ENCODE measurements around the gene IZUMO3.
"Not testable (repeated sequence)": the region's sequence is repeated elsewhere in the genome, so short reads cannot be mapped to it uniquely, and the experiment has no call there.

IZUMO3 gene, protein sequence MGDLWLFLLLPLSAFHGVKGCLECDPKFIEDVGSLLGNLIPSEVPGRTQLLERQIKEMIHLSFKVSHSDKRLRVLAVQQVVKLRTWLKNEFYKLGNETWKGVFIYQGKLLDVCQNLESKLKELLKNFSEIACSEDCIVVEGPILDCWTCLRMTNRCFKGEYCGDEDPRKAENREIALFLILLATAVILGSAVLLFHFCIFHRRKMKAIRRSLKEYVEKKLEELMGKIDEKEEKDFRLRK

DNA sequence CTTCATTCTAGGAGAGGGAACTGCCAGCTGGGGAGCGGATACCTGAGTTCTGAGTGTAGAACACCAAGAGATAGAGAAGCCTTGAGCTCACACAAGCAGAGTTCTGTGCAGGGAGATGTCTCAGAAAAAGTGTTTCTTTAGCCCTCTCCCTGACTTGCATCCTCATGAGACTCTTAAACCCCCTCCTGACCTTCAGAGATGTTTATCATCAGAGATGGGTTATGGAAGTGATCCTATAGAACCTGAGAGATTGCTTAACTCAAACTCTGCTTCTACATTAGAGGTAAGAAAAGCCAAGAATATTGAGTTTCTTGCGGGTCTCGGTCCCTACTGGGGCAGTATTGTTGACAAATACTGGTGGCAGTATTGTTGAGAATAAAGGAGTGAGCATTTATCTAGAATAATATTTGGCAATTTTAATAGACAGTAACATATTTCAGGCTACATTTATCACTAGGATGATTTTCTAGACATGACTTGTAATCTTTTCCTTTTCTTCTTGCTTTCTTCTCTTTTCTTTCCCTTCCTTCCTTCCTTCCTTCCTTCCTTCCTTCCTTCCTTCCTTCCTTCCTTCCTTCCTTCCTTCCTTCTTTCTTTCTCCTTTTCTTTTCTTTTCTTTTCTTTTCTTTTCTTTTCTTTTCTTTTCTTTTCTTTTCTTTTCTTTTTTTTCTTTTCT is at the start of gene IZUMO3:
TSS of gene IZUMO3 (minus strand) at position 51 of the 676 bp plus-strand sequence. CDS start 248 bp downstream, outside the sequence.
- no peak for DNase-seq

DNA sequence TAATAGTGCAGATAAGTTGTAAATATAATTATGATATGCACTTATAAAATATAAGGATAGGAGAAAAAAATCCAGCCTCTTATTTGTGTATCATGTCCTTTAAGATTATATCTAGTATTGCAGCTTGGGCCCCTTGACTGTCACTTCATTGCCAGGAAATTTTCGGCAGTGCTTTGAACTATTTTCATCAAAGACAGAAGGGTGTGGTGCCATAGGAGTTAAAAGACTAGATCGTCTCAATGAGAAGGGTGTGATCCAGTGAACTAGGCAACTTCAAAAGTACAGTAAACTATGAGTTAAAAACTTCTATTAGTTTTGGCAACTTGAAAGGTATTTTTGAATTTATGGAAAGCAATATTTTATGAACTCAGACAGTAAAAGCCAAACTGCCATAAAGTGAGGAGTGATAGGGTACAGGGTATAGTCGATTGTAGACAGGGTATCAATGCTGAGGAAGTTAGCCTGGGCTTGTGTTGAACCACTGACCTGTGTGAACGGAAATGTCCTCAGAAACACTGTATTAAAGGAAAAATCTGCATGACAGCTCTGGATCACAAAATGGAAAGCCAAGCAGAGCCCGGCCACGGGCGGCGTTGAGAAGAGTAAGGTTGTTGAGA is 48.6 kb upstream of the IZUMO3 start:
- DNase-seq: no peak

DNA sequence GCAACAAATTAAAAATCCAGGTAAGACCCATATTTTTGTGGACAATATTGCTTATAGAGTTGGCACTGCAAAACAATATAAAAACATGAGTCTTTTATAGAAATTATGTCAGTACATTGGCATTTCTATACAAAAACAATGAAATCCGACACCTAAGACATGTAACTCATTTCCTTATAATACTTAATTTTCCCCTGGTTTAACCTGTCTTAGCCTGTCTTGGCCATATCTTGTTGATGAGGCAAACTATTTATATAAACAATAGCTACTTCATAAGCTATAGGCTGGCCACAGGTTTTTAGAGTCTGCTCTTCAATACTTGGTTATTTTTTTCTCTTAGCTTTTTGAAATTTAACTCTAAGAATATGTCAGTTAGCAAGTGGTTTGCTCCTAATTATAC is 44.7 kb upstream of the IZUMO3 start:
- no peak for DNase-seq

DNA sequence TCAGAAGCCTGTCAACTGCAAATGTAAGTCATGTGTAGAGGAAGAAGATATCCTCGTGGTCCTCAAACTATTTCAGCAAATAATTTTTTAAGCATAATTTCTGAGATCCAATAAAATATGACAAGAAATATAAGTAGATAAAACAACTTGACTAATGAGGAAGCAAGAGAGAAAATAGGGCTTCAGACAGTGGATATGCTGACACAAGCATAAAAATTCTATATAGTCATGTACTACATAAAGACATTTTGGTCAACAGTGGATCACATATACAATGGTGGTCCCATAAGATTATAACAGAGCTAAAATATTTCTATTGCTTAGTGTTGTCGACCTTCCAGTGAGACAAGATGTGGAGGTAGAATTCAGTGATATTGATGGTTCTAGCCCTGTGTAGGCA is 42.2 kb upstream of the IZUMO3 start:
- DNase-seq: no peak

DNA sequence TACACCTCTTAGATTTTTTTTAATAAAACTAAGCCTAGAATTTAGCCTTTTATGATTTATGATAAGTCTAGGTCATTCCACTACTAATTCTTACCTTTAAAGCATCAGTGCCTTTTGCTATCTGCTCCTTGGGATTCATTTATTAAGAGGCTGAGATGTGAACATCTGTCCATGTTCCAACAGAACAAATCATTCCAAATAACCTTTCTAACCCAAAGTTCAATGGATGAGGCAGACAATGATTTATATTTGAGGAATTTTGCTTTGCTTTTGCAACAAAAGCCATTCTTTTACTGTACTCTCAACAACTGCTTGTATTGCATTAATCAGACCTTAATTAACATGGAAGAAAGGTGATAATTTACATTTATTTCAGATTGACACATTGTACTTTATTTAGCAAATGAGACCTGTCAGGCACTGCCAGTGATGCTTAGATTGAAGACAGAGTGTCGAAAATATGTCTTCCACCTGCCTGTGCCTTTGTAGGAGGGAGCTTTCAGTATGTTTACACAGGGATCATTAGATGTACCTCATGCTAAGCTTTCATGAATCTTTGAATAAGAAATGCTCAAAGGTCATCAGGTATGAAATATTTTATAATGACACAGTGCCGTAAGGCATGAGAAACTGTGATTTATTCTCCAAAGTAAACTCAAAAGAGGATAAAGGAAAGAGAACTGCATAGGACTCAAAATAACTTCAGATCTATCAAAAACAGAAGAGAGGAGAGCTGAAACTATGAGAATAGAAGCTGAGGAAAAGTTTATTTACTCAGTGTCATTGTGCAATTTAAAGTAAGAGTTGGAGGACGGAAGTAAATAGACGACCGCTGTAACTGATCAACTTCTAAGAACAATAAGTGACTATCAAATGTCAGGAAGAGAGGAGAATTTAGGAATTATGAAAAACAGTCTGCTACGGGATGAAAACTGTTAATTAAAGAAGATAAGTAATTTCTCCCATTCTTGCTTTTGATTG is 36.7 kb upstream of the IZUMO3 start:
- DNase-seq: no peak

DNA sequence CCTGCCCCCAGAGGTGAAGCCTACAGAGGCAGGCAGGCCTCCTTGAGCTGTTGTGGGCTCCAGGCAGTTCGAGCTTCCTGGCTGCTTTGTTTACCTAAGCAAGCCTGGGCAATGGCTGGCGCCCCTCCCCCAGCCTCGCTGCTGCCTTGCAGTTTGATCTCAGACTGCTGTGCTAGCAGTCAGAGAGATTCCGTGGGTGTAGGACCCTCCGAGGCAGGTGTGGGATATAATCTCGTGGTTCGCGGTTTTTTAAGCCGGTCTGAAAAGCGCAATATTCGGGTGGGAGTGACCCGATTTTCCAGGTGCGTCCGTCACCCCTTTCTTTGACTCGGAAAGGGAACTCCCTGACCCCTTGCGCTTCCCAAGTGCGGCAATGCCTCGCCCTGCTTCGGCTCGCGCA is 34.3 kb upstream of the IZUMO3 start:
- not testable (repeated sequence) for DNase-seq

DNA sequence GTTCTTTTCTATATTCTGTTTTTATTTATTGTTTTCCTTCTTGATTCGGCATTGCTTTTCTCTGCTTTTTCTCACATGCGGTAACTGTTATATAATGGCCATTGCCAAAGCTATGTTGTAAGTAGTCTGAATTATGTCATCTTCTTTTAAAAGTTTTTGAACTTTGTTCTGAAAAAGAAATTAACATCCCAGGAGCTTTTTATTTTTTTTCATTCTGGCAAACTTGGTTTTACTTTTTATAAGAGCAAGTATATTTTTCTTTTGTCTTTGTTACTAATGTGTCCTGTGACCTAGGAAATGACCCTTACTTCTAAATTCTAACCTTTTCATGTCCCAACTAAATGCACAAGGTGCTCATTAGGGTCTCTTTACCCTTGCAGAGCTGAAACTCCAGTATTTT is 26.7 kb upstream of the IZUMO3 start:
- no peak for DNase-seq

DNA sequence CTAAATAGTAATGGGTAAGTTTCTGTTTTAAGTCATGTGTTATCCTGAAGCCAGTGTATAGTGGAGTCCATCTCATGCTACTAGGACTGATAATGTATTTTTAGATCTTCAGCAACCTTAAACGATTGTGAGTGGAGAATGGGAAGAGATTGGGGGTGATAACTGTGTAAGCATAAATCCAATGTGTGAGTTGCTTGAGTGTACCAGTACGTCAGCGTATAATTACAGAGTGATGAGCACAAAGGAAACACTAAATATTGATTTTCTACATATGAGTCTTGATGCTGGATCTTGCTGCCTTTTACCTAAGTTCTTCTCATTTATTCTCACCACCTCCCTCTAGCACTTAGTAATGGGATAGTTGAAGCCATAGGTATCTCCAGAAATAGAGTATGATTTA is 16.3 kb upstream of the IZUMO3 start:
- DNase-seq: no peak

DNA sequence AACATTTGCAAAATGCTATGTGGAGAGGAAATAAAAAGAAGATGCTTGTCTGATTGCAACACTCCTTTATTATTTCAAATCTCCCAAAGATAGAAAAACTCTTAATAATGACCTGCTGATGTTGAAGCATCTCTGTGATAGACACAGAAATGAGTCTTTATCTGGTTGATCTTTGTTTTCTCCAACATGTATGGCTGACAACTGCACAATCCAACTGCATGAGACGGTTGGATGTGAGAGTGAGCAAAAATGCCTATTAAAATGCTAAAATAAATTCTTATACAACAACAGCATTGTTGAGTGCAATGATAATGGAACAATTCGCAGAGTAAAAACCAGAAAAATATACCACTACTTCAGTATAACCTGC is 7.5 kb upstream of the IZUMO3 start:
- no peak for DNase-seq

DNA sequence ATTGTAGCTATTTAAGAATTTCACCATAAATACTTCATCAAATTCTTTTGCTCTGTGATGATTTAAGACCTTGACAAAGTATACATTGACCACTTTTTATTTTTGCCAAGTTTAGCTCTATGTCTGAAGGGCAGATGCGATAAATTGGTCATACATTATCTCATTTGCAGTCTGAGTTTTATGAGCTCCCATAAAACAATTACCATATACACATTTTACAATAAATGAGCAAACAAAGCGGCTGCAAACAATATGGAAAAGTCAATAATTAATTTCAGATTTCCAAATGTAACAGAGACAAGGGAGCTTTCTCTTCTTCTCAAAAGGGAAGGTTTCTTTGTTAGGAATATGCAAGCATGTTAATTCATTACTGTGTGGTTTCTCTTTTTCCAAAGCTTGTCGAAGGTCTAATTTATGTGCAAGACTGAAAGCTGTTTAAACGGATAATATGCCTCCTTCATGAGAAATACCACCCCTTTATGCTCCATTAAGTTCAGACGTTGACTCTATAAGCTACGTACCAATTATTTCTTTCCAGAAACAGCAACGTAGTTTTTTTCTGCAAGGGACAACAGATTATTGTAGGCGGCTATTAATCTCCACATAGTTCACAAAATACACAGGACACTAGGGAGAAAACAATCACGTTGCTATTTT is 7.0 kb upstream of the IZUMO3 start:
- DNase-seq: no peak

DNA sequence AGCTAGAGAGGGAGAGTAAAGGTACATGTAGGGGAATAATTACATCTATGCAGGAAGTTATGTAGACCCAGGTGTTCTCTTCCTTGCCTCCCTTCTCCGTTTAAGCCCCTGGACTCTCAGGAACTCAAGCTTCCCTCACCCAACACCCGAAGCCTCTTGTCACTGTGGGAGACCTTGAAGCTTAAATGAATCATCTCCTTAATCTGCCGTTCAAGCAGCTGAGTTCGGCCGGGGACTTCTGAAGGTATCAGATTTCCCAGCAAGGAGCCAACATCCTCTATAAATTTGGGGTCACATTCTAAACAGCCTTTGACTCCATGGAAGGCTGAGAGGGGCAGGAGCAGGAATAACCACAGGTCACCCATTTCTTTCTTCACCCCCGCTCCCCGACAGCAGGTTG is 412 bp downstream of the IZUMO3 start:
- DNase-seq: no peak

DNA sequence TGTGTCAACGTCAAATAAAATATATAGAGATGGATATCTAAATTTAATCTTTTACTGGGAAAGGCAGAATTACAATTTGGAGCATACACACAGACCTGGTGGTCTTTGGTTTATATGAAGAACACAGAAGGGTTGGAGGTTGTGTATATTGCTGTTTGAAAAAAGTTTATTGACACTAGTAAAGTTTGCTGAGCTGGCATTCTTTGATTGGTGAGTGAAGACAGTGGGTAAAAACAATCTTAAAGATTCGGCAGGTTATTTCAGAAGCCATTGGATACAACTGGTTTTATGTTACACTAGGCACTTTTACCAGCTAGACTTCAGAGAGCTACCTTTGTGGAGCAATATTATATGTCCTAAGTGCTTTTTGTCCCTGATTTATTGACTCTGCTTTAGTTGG is 27.2 kb downstream of the IZUMO3 start:
- no peak for DNase-seq

DNA sequence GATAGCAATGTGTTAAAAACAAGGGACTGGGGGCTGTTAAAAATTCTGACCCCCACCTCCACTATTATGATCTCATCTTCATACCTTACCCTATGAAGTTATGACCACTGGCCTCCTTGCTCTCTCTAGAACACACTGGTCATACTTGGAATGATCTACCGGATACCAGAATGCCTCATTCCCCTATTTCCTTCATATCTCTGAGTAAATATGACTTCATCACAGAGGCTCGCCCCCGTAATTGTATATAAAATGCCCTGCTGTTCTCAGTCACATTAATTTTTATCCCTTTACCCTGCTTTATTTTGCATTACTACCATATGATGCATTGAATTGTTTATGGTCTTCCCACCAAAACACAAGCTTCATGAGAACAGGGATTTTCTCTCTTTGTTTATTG is 29.2 kb downstream of the IZUMO3 start:
- no peak for DNase-seq

DNA sequence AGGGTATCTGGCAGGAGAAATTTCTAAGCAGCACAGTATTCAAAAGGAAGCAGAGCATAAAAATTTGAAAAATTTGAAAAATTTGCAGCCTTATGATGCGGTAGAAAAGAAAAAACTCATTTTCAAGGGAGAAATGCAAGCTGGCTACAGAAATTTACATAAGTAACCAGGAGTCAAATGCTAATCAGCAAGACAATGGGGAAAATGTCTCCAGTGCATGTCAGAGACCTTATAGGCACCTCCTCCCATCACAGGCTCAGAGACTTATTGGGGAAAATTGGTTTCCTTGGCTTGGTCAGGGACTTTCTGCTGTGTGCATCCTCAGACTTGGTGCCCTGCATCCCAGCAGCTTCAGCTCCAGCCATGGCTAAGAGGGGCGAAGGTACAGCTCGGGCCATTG is 35.8 kb downstream of the IZUMO3 start:
- DNase-seq: no peak

DNA sequence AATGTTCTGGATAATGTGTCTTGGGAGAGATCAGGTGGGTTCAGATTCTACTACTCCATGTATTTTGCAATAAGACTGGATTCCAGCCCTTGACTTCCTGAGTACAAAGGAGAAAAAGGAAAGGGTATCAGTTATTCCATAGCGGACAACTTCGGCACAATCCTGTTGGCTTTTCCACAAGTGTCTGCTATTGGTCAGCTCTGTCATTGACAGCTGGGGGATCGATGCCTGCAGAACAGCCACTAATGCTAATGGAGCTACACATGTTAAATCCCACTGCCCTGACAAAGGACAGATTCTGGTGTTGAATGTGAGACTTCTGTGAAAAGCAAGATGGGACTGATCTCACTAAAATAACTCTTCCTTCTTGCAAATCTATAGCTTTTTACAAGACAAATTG is 41.2 kb downstream of the IZUMO3 start:
- no peak for DNase-seq

DNA sequence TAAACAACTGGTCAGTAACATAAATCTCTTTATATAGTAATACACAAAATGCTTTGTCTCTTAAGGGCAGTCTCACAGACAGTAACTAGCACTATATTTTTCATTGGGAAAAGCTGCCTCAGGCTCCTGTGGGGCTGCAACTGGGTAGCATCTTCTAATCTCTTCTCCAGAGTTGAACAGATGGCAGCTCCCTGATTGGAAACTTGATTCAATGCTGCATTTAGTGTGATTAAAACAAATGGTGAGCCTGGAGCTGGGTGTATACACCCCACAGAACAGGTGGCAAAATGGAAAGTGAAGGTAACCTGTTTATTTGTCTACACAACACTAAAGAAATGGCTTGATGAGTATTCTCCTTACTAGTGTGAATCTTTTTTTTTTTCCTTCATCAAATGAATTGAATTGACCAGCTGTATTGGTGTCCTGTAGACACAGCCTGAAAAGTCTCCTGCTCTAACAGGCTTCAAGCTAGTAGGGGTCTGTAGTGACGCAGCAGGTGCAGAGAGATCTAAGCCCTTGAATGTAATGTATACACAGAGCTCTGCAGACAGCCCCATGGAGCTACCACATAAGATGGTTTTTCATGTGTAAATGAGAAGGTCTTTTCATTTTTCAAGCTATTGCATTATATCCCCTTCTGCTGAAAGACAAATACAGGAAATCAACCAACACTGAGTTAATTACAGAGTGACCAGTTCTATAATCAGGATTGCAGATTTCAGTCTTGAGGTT is 43.3 kb downstream of the IZUMO3 start:
- no peak for DNase-seq

DNA sequence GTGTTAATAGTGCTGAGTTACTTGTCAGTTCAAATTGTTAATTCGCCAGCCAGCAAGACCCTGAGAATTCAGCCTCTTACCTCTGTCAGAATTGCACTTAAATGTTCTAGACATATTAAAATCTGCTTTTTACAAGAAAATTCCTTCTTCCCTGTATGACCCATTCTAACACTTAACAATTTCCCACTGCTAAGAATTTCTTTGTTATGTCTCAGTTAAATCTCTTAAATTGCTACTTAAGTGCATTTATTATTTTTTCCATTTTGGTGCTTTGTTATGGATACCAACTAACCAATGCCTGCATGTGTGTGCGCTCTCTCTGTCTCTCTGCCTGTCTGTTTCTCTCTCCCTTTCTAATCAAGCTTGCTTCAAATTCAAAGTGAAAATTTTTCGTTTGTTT is 44.9 kb downstream of the IZUMO3 start:
- no peak for DNase-seq

DNA sequence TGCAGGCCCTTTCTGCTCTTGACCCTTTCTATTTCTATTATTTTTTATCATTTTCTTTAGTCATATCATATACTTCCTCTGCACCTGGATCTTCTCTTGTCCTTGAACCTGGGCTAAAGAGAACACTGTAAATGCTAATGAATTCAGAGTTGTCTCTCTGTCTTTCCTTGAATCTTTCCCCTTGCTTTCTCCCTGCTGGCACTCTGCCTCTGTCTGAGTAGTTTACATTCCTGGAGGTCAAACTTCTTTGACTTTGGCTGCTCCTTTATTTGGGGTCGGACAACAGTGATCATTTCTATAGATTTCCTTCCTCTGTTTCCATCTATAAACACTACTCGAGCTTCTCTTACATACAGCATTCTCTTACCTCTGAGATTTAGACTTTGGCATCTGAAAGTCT is 47.1 kb downstream of the IZUMO3 start:
- DNase-seq: no peak

DNA sequence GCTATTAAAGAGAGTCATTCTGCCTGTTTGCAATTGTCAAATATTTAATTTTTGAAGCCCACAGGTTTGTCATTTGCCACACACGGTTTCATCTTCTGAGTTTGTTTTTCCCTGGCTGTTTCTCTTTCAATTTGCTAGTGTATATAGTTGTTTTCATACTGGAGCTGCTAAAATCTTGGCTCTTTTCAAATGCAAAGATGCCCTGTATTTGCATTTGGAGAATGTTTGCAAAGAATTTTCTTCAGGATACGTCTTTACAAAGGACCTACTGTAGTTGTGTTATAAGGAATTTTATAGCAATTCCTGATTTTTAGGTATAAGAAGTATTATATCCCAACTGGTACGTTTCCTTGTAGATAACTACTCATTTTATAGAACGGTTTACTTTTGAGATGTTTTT is 48.0 kb downstream of the IZUMO3 start:
- DNase-seq: no peak

All from CD4-positive, alpha-beta T cell treated with Interleukin-15 for 1 hour (primary cell).